GM19463 (cell line): ENCODE results near the gene ANKLE2.
"Not testable (repeated sequence)": the region's sequence is repeated elsewhere in the genome, so short reads cannot be mapped to it uniquely, and the experiment has no call there.

Source experiments
- ATAC-seq: cut with Tn5 transposase; IDR thresholded peaks from one replicate; pipeline ENCODE4 v1.9.1; 2021; ENCODE audit warnings: mild to moderate bottlenecking, moderate library complexity; ENCODE audit not compliant: unreplicated experiment

The ANKLE2 gene

DNA sequence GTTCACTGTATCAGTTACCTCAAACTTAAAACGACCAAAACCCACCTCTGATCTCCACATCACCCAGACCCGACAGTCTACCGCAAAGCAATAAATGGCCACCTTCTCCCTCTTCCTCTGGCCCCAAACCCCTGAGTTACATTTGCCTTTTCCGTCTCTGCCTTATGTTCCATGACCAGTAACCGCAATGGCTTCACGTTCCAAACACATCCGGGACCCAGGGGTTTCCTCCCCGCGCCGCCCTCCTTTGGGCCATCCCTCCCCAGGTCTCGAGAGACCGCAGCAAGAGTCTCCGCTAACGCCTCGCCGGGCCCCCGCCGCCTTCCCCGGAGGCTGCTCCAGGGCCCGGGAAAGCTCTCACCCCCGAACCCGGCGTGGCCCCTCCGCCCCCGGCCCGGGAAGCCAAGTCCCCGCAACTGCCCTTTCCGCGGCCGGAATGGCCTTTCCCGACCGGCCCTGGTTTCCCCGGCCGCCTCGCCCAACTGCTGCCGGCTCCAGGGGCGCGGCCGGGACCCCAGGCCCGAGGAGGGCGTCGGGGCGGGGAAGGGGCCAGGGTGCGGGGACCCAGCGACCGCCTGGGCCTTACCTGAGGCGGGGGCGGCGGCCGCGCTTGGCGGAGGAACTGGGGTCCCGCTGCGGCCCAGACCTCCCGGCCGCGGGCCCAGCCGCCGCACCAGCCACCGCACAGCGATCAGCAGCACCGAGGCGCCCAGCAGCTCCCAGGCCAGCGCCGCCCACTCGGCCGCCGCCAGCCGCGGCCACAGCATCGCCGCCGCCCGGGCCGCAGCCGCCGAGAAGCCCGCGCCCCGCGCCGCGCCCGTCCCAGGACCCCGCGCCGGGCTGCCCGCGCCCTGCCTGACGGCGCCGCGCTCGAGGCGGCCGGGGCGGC, at the start of gene ANKLE2:
Gene ANKLE2 (minus strand): TSS at position 801 of the 889 bp plus-strand sequence. CDS start 34 bp downstream, at position 767.
- peak; percentile 35 for ATAC-seq

DNA sequence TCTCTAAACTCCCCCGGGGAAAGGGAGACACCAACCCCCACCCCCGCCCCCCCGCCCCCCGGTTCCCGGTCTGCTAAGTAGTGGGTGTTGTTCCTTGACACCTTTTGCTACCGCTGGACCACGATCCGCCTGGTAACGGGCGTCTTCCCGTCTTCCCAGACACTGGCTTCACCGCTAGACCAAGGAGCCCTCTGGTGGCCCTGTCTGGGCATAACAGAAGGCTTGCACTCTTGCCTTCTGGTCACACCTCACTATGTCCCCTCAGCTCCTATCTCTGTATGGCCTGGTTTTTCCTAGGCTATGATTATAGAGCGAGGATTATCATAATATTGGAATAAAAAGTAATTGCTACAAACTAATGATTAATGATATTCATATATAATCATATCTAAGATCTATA, 47.8 kb upstream of the ANKLE2 start:
- not testable (repeated sequence) for ATAC-seq

DNA sequence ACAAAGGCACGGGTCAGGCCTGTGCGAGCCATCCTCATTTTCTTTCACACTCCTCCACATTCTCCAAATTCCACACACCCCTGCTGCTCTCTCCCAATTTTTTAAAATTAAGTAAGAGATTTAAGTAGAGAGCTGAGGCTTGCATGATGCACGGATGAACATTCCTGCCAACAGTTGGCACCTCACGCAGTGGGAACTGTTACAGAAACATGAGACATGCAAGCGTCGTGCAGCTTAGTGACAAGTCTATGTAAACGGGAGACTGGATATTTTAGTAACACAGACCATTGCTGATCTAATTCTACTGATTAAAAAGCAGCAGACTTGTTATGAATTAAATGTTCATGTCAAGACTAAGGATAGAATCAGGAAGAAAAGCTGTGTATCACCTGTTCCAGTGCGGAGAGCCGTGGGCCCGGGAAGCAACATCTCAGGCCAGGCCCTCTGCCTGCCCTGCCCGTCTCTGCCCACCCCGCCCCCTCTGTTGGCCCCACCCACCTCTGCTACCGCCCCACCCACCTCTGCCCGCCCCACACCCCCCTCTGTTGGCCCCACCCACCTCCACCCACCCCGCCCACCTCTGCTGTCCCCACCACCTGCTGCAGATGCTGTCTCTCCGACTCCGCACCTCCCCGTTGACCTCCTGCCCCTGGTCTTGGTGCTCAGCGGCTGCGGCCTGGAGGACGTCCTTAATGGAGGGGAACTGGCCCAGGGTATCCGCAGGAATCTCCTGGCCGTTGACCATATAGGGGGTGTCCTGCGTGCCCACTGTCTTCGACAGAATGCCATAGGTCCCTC, 45.9 kb upstream of the ANKLE2 start:
- no peak for ATAC-seq

DNA sequence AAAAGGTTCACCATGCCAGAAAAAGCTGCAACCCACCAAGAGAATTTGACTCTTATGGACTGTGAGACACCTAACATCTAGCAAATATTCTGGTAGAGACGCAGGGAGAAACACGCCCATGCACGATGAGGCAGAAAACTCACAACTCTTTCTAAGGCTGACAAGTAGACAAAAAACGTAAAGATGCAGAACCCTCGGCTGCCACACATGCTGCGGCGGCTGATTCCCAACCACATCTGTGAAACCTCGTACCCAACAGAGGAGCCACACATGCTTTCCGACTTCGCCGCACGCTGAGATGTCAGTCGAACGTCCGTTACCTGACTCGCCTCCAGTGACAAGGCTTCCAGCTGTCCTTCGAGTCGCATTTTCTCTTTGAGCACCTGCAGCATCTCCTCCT, 45.2 kb upstream of the ANKLE2 start:
- no peak for ATAC-seq

DNA sequence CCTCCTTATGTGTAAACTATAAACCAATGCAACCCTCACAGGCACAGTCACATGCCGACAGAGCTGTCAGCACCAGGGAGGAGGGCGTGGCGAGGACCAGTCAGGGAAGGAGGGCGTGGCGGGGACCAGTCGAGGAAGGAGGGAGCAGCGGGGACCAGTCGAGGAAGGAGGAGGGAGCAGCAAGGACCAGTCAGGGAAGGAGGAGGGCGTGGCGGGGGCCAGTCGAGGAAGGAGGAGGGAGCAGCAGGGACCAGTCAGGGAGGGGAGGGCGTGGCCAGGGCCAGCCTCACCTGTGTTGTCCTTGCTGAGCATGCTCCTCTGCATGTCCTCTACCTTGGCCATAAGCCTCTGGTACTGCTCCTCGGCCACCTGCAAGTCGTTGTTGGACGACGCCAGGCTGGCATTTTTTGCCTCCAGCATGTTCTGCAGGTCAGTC, 42.8 kb upstream of the ANKLE2 start:
- ATAC-seq: no peak

DNA sequence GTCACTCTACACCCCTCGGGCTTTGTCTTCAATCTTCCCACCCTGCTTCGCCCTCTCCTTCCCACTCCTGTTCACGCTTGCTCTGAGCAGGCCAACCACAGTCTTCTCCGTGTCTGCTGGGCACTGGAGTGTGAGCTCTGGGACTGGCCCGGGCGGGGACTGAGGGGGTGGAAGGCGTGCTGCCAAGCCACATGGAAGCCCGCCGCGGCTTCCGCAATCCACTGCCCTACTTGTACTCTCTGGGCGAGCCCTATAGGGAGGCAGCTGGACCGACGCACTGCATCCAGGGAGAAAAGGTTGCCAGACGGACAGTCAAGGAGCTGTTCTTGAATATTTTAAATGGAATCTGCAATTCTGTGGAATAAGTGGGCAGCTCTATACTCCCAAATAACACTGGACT, 42.3 kb upstream of the ANKLE2 start:
- no peak for ATAC-seq

DNA sequence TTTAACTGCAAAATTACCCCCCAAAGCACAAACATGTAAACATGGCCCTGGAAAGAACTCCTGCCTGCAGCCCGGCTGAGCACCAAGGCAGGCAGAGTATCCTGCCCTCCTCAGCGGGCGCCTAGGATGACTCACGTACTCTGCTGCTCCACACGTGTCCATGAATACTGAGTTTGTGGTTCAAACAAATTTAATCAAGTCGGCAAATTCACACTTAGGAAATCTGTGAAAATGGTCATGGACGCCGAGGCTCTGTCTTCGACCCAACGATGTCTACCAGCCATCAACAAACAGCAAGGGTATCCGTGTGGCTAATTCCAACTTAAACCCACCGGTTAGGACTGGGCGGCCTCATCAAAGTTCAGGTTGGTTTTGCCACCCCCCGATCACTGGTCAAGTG, 41.5 kb upstream of the ANKLE2 start:
- no peak for ATAC-seq

DNA sequence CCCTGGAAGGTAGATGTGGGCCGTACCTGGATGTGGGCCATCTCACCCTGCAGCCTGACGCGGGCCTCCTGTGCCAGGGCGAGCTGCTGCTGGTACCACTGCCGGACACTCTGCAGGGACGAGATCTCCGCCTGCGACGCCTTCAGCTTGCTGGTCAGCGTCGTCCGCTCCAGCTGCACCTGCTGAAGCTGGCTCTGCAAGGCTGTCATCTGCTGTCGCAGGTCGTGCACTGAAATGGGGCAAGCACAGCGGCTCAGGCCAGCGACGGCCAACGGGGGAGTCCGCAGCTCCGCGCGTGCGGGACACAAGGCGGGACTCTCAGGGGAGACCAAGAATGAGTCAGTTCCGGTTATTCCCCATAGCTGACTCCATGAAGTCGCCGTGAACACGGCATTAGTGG, 40.1 kb upstream of the ANKLE2 start:
- ATAC-seq: no peak

DNA sequence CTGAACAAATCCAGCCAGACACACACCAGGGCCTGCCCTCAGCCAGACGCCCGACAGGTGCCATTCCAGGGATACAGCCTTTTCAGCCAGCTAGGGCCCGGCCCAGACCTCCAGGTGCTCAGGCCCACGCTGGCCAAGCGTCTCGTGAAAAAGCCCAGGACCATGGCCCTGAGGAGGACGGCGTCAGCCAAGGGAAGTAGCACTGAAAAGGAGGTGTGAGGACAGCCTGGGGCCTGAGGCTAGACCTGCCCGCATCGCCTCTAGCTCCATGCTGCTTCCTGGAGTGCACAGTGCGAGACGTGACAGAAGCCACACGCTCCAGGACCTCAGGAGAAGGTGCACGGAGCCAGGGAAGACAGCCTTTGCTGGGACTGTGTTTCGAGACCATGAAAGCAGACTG, 37.2 kb upstream of the ANKLE2 start:
- no peak for ATAC-seq

DNA sequence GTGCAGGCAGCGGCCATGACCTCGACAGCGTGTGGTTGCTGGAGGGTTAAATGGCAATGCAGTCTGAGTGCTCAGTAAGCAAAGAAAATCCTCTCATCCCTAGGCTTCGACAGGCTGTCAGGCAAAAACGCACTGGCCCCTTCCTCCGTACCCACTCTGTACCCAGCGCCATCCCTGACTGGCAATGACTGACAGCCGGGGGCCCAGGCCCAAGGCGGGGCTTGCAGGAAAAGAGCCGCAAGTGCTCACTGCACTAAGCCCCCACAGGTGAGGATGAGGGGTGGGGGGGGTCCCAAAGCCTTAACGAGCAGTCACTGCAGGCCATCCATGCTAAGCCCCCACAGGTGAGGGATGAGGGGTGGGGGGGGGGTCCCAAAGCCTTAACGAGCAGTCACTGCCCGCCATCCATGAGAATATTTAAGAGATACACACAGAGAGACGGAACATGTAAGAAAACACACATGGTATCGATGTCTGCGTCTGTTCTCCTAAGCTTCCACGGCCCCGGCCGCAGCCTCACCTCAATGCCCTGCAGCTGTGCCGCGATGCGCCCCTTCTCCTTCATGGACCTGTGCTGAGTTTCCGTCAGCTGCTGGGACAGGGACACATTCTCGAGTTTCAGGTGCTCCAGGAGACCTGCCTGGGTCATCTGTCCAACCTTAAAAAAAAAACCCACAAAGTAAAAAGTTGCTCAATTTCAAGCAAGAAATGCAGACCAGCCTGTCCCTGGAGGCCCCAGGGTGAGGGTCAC, 36.4 kb upstream of the ANKLE2 start:
- ATAC-seq: no peak

DNA sequence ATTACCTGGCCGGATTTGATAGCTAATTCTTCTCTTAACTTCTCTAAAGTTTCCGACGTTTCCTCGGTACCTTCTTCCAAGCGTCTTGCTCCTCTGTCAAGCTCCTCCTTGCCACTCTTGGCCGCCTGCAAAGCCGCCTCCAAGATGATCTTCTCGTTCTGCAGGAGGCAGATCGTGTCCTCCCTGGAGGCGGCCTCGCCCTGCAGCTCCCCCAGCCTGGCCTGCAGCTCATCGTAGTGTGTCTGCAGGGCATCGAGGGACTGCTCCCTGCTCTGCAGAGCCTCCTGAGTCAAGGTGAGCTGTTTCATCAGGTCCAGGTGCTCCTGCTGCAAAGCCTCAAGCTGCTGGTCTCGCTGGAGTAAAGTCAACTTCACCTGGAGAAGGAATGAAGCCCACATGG, 34.2 kb upstream of the ANKLE2 start:
- ATAC-seq: no peak

DNA sequence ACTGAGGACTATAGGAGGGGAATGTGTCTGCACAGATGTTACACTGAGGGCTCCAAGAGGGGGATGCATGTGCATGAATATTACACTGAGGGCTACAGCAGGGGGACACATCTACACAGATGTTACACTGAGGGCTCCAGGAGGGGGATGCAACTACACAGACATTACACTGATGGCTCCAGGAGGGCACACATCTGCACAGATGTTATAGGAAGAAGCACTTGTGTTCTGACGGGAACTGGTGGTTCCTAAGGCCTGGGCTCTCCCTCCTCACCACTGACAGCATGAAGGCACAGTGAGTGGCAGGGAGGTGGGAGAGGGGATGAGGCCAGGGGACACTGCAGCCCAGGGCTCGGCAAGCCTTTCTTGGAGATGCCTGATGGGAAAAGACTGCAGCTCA, 30.3 kb upstream of the ANKLE2 start:
- ATAC-seq: not testable (repeated sequence)

DNA sequence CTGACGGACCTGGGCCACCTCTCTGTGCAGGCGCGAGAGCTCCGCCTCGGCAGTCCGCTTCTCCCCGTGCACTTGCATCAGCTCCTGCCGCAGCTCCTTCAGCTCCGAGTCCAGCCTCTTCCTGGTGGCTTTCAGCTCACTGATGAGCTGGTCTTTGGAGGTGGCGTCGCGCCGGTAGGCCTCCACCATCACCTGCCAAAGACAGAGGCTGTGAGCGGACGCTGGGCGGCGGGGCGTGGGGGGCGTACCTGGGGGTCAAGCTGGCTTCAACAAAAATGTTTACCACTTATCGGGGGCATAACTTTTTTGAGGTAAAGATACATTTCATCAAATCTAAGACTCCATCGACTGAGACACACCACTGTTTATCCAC, 27.5 kb upstream of the ANKLE2 start:
- no peak for ATAC-seq

DNA sequence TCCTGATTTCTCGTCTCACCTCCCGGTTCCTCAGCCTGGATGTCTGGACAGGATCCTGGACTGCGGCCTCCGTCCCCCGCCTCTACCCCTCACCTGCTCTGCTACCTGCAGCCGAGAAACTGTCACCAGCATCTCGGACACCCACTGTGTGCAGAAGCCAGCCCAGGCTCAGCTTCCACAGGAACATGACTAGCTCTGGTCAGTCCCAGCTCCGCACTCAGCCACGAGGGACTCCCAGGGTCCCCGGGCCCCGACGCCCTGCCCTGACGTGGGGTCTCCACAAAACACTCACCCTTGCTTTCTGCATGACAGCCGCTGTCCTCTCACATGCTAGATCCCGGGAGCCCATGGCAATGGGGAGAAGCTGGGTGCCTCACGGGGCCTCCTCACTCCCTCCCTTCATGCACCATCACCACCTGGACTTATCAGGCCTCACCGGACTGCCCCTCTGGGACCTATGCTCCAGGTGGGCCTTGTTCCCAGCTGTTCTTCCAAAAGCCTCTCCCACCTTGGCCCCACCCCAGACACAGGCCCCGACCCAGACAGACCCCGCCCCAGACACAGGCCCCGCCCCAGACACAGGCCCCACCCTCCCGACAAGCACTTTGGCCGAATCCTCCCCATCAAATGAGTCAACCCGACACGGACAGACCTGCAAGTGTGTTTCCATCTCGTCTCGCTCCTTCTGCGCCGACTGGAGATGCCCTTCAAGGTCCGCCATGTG, 26.9 kb upstream of the ANKLE2 start:
- ATAC-seq: no peak

DNA sequence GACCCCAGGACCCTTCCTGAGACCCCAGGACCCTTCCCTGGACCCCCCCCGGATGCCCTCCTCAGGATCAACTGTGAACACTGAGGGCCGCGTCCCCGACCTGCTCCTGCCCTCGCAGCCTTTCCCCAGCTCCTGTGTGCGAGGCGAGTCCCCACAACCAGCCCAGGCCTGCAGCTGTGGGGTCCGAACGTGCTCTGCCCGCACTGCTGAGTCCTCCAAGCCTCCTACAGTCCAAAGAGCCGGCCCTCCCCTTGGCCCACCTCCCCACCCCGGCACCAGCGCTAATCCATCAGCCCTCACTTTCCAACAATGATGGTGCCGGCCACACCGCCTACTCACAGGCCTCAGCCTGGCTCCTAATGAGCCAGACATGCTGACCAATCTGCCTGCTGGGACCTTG, 26.2 kb upstream of the ANKLE2 start:
- ATAC-seq: no peak

DNA sequence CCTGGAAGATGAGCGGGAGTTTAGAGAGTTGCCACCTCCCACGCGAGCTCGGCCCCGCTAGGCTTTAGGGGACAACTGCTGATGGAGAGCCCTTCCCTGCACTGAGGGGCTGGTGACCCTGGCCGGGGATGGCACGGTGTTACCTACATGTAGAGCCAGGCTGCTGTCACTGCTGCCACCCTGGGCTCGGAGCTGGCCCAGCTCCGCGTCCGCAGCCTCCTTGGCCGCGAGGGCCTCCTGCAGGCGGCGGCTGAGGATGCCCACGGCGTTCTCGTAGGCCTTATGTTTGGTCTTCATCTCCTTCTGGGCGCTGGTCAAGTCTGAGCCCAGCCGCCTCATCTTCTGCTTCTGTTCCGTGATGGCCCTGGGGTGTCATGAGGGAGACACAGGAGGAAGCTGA, 24.6 kb upstream of the ANKLE2 start:
- ATAC-seq: no peak

DNA sequence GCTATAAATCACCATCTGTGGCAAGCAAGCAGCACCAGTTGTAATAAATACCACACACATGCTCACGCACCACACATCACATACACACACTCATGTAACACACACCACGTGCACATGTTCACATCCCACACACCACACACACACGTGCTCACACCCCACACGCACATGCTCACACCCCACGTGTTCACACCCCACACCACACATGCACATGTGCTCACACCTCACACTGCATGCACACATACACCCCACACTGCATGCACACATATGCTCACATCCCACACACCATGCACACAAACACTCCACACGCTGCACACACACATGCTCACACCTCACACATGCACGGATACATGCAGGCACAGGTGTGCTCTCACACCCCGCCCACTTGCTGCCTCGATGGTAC, 22.9 kb upstream of the ANKLE2 start:
- no peak for ATAC-seq

DNA sequence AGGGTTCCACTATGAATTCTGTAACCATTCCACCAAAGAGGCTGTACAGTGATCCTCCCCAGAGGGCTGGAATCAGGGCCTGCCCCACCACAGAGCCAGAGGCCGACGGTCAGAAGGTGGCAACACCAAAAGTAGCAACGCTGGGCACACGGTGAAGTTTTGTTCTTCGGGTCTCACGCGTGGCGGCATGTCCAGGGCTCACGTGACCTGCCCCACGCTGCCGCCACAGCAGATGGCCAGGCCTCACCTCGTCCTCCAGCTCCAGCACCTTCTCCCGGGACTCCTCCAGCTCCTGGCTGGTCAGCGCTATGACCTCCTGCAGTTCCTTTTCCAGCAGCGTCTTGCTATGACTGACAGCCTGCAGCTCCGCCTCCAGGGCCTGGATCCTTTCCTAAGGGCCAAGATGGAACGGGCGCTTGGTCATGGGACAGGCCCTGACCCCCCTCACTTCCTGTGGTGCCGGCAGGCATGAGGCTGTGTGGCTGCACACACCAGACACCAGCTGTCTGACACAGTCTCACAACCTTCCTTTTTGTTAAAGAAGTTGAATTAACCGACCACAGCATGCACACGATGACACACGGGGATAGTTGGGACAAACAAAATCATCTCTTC, 22.4 kb upstream of the ANKLE2 start:
- ATAC-seq: no peak

DNA sequence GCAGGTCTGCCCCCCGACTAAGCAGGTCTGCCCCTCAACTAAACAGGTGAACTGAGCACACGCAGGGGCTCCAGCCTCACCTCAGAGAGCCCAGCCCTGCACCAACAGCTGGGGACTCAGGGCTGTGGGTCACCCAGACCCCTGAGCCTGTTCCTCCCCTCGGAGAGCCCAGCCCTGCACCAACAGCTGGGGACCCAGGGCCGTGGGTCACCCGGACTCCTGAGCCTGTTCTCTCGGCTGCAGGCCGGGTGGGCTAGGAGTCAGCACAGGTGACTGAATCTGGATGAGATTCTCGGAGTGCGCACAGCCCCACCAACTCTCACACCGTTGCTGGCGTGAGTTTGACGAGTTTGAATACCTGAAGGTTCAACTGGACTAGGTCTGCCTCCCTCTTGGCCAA, 20.3 kb upstream of the ANKLE2 start:
- ATAC-seq: no peak

DNA sequence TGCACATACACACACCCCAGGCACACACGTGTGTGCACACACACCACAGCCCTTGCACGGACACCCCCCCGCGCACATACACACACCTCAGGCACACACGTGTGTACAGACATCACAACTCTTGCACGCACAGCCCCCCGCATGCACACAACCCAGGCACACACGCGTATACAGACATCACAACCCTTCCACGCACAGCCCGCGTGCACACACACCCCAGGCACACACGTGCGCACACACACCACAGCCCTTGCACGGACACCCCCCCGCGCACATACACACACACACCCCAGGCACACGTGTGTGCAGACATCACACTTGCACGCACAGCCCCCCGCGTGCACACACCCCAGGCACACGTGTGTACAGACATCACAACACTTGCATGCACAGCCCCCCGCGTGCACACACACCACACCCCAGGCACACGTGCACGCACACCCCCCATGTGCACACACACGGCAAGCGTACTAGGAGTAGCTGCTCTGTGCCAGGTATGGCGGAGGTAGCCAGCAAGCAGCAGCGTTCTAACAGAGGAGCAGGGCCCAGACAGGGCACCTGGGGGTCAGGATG, 18.2 kb upstream of the ANKLE2 start:
- no peak for ATAC-seq
